Measurements from ENCODE around the gene TNFSF13. TPM values are rescaled to one million over a fixed set of nuclear protein-coding genes. Genes with fewer than 3 reads are reported as not detected.
A peak's percentile ranks its signal among the peaks of the same experiment; 100 is the strongest.

Gene TNFSF13
- total RNA-seq, 4 donors from 2014 or later: 6.8 to 56.9 (median 25.8) TPM

DNA sequence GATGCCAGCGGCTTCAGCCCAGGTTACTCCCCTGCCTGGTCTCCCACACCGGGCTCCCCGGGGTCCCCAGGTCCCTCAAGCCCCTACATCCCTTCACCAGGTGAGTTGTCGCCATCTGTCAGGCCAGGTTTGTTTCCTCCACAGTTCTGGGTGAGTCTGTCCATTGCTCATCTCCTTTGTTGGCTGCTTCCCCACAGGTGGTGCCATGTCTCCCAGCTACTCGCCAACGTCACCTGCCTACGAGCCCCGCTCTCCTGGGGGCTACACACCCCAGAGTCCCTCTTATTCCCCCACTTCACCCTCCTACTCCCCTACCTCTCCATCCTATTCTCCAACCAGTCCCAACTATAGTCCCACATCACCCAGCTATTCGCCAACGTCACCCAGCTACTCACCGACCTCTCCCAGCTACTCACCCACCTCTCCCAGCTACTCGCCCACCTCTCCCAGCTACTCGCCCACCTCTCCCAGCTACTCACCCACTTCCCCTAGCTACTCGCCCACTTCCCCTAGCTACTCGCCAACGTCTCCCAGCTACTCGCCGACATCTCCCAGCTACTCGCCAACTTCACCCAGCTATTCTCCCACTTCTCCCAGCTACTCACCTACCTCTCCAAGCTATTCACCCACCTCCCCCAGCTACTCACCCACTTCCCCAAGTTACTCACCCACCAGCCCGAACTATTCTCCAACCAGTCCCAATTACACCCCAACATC is 45.6 kb upstream of the TNFSF13 start:
- no peak for DNase-seq
- intact Hi-C loops (cut with DNase I; ENCODE audit: low total_unique reads): loop anchor here (2.0 kb wide), 1 partner anchor 48 kb away; the partner anchor contains the start of gene SENP3
- H3K27me3 ChIP-seq: no peaks in the 10 kb centered on the region
- no peaks in the 10 kb centered on the region for H3K9me3 ChIP-seq
- no peak for TF ChIP-seq POLR2A (IDR thresholded peaks at IDR 0.05)
- TF ChIP-seq CTCF (IDR thresholded peaks at IDR 0.05): no peak
- H3K36me3 ChIP-seq: no peaks in the 10 kb centered on the region
- H3K4me3 ChIP-seq: no peak overlapping the region
- peaks cover 0 to 5% of the 10 kb centered on the region in 2 donors for H3K4me1 ChIP-seq
- H3K27ac ChIP-seq: no peak overlapping the region

DNA sequence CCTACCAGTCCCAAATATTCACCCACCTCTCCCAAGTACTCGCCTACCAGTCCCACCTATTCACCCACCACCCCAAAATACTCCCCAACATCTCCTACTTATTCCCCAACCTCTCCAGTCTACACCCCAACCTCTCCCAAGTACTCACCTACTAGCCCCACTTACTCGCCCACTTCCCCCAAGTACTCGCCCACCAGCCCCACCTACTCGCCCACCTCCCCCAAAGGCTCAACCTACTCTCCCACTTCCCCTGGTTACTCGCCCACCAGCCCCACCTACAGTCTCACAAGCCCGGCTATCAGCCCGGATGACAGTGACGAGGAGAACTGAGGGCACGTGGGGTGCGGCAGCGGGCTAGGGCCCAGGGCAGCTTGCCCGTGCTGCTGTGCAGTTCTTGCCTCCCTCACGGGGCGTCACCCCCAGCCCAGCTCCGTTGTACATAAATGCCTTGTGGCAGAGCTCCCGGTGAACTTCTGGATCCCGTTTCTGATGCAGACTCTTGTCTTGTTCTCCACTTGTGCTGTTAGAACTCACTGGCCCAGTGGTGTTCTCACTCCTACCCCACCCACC is 44.6 kb upstream of the TNFSF13 start:
- intact Hi-C loops (cut with DNase I; ENCODE audit: low total_unique reads): loop anchor here (2.0 kb wide), 1 partner anchor 47 kb away; the partner anchor contains the start of gene SENP3
- TF ChIP-seq POLR2A (IDR thresholded peaks at IDR 0.05) (no peak), CTCF (IDR thresholded peaks at IDR 0.05) (no peak)
- peaks cover 0 to 5% of the 10 kb centered on the region in 2 donors for H3K4me1 ChIP-seq
- peak overlapping the region; percentile 22 to 48 for H3K27ac ChIP-seq
- peak in 1 of 2 donors; percentile 34 for DNase-seq
- no peaks in the 10 kb centered on the region for H3K9me3 ChIP-seq
- H3K36me3 ChIP-seq: no peaks in the 10 kb centered on the region
- H3K4me3 ChIP-seq: no peak overlapping the region
- H3K27me3 ChIP-seq: no peaks in the 10 kb centered on the region

DNA sequence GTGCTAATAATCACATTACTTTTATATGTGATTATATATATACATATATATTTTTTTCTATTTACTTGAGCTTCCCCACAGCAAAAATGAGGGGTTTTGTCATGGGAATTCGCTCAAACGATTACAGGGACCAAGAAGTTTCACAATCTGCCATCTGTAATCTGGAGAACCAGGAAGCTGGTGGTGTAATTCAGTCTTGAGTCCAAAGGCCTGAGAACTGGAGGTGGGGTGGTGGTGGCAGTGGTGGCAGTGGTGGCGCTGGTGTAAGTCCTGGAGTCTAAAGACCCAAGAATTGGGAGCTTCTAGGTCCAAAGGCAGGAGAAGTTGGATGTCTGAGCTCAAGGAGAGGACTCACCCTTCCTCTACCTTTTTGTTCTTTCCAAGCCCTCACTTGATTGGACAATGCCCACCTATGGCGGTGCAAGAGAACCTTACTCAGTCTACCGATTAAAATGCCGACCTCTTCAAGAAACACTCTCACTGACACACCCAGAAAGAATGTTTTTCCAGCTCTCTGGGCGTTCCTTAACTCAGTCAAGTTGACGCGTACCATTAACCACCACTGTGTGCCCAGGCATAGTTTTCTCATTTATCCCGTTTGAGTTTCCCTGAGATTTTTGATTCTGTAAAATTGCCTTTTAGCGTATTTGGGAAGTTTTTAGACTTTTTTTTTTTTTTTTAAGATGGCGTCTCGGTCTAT is 42.5 kb upstream of the TNFSF13 start:
- H3K27ac ChIP-seq: no peak overlapping the region
- peaks cover 0 to 5% of the 10 kb centered on the region in 2 donors for H3K4me1 ChIP-seq
- intact Hi-C loops (cut with DNase I; ENCODE audit: low total_unique reads): no loop called here
- no peak for DNase-seq
- H3K27me3 ChIP-seq: no peaks in the 10 kb centered on the region
- H3K4me3 ChIP-seq: no peak overlapping the region
- no peaks in the 10 kb centered on the region for H3K36me3 ChIP-seq
- no peaks in the 10 kb centered on the region for H3K9me3 ChIP-seq
- TF ChIP-seq POLR2A (IDR thresholded peaks at IDR 0.05): no peak
- TF ChIP-seq CTCF (IDR thresholded peaks at IDR 0.05): no peak

DNA sequence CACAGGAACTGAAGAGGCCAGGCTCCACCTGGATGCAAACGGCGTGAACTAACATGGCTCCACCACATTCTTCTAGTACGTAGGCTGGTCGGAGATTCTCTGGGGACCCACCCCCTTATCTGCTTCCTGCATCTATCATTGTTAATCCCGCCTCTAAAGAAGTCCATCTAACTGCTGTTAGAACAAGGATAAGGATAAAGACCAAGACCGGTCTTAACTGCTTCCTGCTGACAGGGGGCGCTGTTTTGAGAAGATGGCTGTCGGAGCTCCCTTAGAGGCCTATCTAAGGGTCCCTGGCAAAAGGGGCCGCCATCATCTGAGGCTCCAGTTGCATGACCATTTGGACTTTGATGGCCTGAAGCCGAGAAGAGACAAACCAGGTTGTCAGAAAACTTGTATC is 35.5 kb upstream of the TNFSF13 start:
- Histone ChIP-seq H3K4me3 (no peak overlapping the region), H3K9me3 (no peaks in the 10 kb centered on the region), H3K36me3 (no peaks in the 10 kb centered on the region), H3K27ac (no peak overlapping the region), H3K27me3 (no peaks in the 10 kb centered on the region), H3K4me1 (no peaks in the 10 kb centered on the region)
- intact Hi-C loops (cut with DNase I; ENCODE audit: low total_unique reads): no loop called here
- no peak for DNase-seq
- TF ChIP-seq POLR2A (IDR thresholded peaks at IDR 0.05) (no peak), CTCF (IDR thresholded peaks at IDR 0.05) (peak in 3 of 4 experiments; percentile 9 to 29 (median 27))

DNA sequence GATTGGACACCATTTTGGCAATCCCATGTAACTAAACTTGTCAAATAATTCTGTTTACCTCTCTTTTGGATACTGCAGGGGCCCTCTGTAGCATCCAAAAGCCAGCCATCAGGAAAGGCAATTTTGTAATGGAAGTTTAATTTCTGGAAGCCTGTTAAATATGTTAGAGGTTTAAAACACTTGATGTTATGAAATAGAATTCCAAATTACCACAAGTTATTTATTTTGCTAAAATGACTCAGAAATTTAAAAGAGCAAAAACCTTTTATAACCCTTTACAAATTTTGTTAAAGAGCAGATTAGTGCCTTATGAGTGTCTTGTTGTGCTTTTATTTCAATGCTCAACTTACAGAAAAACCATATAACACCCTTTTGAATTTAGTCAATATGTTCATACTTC is 29.7 kb upstream of the TNFSF13 start:
- no peaks in the 10 kb centered on the region for H3K27me3 ChIP-seq
- no peak for DNase-seq
- peaks cover 0 to 5% of the 10 kb centered on the region in 2 donors for H3K9me3 ChIP-seq
- H3K4me1 ChIP-seq: no peaks in the 10 kb centered on the region
- H3K4me3 ChIP-seq: no peak overlapping the region
- H3K36me3 ChIP-seq: no peaks in the 10 kb centered on the region
- H3K27ac ChIP-seq: no peak overlapping the region
- intact Hi-C loops (cut with DNase I; ENCODE audit: low total_unique reads): no loop called here
- TF ChIP-seq CTCF (IDR thresholded peaks at IDR 0.05) (no peak), POLR2A (IDR thresholded peaks at IDR 0.05) (no peak)

Data from uterus (tissue), 4 donors.